Gastroesophageal sphincter (tissue), 4 donors: Measurements from ENCODE around the gene KLF3. TPM values are rescaled to one million over a fixed set of nuclear protein-coding genes. Genes with fewer than 3 reads are reported as not detected.
A peak's percentile ranks its signal among the peaks of the same experiment; 100 is the strongest.

Source experiments
- ATAC-seq: fragments of 150-250 bp; one replicate; pipeline ENCODE4 v1.9.1; 2016; ENCODE audit warnings: mild to moderate bottlenecking, moderate library complexity
- H3K27ac ChIP-seq, 4 donors: fragments of 200-600 bp; sonication (generic) in 3 of 4; 1 replicate in 3 of 4; 2 replicates in 1 of 4; pipeline ENCODE4 v1.5.1; 2016 to 2019
- H3K27me3 ChIP-seq: fragments of 200-600 bp; sonication (generic); one replicate; pipeline ENCODE4 v1.5.1; 2019
- H3K36me3 ChIP-seq, 2 donors: fragments of 200-600 bp; sonication (generic); one replicate each; pipeline ENCODE4 v1.5.1; 2019; ENCODE audit warnings: control low read depth in 1 of 2
- H3K4me1 ChIP-seq, 3 donors: fragments of 200-600 bp; sonication (generic); 1 replicate in 2 of 3; 2 replicates in 1 of 3; pipeline ENCODE4 v1.5.1; 2016 to 2019; ENCODE audit warnings: control low read depth in 2 of 3
- H3K4me3 ChIP-seq, 2 donors: fragments of 200-600 bp; sonication (generic); one replicate each; pipeline ENCODE4 v1.5.1; 2019; ENCODE audit warnings: mild to moderate bottlenecking in 1 of 2, moderate library complexity in 1 of 2
- H3K9me3 ChIP-seq, 3 donors: fragments of 200-600 bp; sonication (generic); one replicate each; pipeline ENCODE4 v1.5.1; 2017 to 2019; ENCODE audit warnings: control low read depth in 2 of 3
- EP300 ChIP-seq: sonication (generic); formaldehyde crosslinking; IDR thresholded peaks from one replicate; pipeline ENCODE4 v1.6.1; 2017; ENCODE audit warnings: antibody characterized with exemption, mild to moderate bottlenecking
- POLR2A ChIP-seq, 2 donors: fragments of 450-650 bp; IDR thresholded peaks; one replicate each; pipeline ENCODE4 v1.6.1; 2017; ENCODE audit warnings: antibody characterized with exemption in 2 of 2, mild to moderate bottlenecking in 2 of 2, moderate library complexity in 1 of 2
- POLR2AphosphoS5 ChIP-seq: sonication (generic); formaldehyde crosslinking; IDR thresholded peaks from one replicate; pipeline ENCODE4 v1.6.1; 2017; ENCODE audit warnings: antibody characterized with exemption
- WGBS, 2 donors: methylation state at CpG; one replicate each; pipeline ENCODE4 v1.1.5; 2018; ENCODE audit warnings: low coverage in 1 of 2; 5-methylcytosine and 5-hydroxymethylcytosine counted together
- total RNA-seq, 4 donors: library from RNA; depleted of rRNA; stranded (reverse); fragments of >200 nt; gene quantifications; one replicate each; pipeline ENCODE4 v1.1.0, GENCODE V29; 2016
- TF ChIP-seq, protein P1 (sequence below), 4 experiments: fragments of 200-600 bp in 2 of 4; fragments of 450-650 bp in 2 of 4; sonication (generic) in 1 of 4; IDR thresholded peaks; one replicate each; pipeline ENCODE4 v1.5.1; 2017 to 2019; ENCODE audit warnings: antibody characterized with exemption in 4 of 4, mild to moderate bottlenecking in 2 of 4, moderate library complexity in 2 of 4

KLF3 gene
- total RNA-seq, 4 donors from 2014 or later: 40.0 to 55.5 (median 43.5) TPM

DNA sequence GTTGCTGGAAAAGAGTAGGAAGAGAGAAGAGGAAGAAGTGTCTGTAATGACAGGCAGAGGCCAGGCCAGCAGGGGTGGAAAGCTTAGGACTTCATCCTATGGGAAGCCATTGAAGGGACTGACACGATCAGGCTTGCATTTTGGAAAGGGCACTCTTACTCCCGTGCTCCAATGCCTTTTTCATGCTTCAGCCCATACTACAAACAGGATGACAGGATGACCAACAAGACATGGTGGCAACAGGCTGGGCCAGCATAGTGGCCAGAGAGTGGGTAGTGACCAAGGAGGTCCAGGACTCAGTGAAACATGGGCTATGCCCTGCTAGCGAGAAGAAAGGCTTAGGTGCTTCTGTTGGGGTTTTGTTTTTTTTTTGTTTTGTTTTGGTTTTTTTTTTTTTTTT is 2.6 kb upstream of the KLF3 start:
- no peak for ATAC-seq
- H3K4me1 ChIP-seq: peaks cover 0 to 32% (median 0%) of the 10 kb centered on the region in 3 donors
- no peaks in the 10 kb centered on the region for H3K36me3 ChIP-seq
- no peaks in the 10 kb centered on the region for H3K9me3 ChIP-seq
- TF ChIP-seq, protein P1, sequence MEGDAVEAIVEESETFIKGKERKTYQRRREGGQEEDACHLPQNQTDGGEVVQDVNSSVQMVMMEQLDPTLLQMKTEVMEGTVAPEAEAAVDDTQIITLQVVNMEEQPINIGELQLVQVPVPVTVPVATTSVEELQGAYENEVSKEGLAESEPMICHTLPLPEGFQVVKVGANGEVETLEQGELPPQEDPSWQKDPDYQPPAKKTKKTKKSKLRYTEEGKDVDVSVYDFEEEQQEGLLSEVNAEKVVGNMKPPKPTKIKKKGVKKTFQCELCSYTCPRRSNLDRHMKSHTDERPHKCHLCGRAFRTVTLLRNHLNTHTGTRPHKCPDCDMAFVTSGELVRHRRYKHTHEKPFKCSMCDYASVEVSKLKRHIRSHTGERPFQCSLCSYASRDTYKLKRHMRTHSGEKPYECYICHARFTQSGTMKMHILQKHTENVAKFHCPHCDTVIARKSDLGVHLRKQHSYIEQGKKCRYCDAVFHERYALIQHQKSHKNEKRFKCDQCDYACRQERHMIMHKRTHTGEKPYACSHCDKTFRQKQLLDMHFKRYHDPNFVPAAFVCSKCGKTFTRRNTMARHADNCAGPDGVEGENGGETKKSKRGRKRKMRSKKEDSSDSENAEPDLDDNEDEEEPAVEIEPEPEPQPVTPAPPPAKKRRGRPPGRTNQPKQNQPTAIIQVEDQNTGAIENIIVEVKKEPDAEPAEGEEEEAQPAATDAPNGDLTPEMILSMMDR (IDR thresholded peaks at IDR 0.05): no peak
- TF ChIP-seq POLR2AphosphoS5: no peak
- no peak for TF ChIP-seq EP300
- TF ChIP-seq POLR2A (IDR thresholded peaks at IDR 0.05): no peak
- no peaks in the 10 kb centered on the region for H3K27me3 ChIP-seq
- H3K4me3 ChIP-seq: no peak overlapping the region
- H3K27ac ChIP-seq: peak overlapping the region in 3 of 4 donors; percentile 15 to 100 (median 99)
- WGBS, 2 donors: 86 to 100% methylated on average over 3 of the region's 3 CpGs

DNA sequence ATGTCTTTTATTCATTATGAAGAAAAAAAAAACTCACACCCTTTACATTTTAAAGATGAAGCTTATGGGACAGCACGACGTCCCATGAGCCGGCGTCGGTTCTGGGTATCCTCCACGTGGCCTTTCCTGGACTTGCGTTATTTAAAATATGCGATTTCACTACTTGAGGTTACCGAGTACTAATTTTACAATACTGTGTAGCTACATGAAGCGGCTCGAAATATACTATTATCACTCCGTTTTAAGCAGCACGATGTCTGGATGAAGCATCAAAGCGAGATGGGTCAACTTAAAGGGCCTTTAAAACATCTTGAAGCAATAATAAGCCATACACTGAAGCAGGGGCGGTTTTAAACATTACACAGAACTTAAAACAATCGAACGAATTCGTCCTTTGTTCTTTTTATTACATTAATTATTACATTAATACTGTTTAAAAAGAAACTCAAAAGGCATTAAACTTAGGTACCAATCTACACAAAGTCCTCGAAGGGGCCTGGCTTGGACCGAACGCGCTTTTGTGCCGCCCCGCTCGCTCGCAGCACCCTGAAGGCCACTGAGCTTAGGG is 1.4 kb upstream of the KLF3 start:
- no peaks in the 10 kb centered on the region for H3K27me3 ChIP-seq
- H3K27ac ChIP-seq: peak overlapping the region; percentile 98 to 100 (median 99)
- no peak for TF ChIP-seq POLR2A (IDR thresholded peaks at IDR 0.05)
- TF ChIP-seq EP300: no peak
- TF ChIP-seq, protein P1 (IDR thresholded peaks at IDR 0.05): no peak
- no peak for TF ChIP-seq POLR2AphosphoS5
- peaks cover 0 to 42% (median 2%) of the 10 kb centered on the region in 3 donors for H3K4me1 ChIP-seq
- WGBS, 2 donors: 19 to 23% methylated on average over 20 to 25 of the region's 26 CpGs
- H3K4me3 ChIP-seq: peak overlapping the region; percentile 72 to 100
- H3K36me3 ChIP-seq: no peaks in the 10 kb centered on the region
- no peak for ATAC-seq
- no peaks in the 10 kb centered on the region for H3K9me3 ChIP-seq

DNA sequence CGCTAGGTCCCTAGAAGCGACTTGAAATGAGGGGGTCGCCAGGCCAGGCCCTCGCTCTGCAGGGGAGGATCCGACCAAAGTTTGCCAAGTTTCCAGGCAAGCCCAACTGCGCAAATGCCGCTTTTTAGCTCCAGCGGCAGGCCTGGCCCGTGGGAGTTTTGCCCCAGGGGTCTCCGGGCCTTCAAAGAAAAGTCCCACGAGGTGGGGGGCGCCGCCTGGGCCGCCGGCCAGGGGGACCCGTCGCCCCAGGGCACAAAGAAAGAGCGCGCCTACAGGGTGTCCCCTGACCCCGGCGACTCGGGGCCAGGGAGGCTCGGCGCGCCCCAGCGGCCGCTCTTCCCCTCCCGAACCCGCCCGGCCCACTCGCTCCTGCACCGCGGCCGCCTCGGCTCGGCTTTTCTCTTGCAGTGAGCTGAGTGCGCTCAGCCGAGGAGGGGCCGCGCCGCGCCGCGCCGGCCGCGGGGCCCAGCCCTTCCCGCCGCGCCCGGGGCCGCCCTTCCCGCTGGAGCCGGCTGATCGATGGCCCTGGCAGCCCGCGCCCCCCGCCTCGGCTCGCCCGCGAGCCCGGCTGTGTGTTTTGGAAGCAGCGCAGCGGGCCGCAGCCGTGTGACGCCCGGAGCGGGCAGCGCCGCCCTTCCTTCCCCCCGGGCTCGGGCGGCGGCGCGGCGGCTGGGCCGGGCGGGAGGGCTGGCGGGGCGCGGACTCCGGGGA is 754 bp upstream of the KLF3 start:
- TF ChIP-seq POLR2A (IDR thresholded peaks at IDR 0.05) (peak; percentile 82 to 94), EP300 (no peak), POLR2AphosphoS5 (peak; percentile 64)
- TF ChIP-seq, protein P1 (IDR thresholded peaks at IDR 0.05): peak in 1 of 4 experiments; percentile 23
- Histone ChIP-seq H3K27ac (peak overlapping the region; percentile 98 to 100 (median 99)), H3K36me3 (no peaks in the 10 kb centered on the region), H3K27me3 (no peaks in the 10 kb centered on the region), H3K4me3 (peak overlapping the region; percentile 72 to 100), H3K4me1 (peaks cover 0 to 49% (median 4%) of the 10 kb centered on the region in 3 donors), H3K9me3 (no peaks in the 10 kb centered on the region)
- ATAC-seq: peak; percentile 43
- no CpG with 5 or more reads among the region's 85 CpGs for WGBS, 2 donors

DNA sequence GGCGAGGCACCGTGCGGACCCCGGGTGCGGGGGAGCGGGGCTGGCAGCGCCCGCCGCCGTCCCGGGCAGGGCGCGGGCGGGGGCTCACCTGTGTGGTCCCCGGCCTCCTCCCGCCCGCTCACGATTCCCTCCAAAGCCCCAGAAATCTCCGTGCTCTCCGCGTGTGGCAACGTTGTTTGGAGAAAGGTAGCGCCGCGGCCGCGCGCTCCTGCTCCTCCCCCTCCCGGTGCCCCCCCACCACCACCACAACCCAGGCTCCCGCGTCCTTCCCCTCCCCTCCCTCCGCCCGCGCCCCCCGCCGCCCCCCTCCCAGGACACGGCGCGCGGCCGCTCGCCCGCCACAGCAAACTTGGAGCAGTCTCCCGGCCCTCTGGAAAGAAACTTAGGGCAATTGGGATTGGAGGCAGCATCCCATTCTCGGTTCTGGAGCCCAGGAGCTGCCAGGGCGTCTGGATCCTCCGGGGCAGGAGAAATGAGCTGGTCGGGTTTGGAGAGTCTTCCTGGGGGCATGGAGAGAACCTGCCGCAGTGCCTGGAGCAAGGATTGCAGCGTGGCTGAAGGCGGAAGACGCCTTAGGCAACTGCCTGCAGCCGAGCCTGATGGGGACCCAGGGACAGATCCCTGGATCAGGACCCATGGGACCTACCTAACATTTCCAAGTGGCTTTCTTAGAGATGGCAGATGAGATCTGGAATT is 855 bp downstream of the KLF3 start:
- peak; percentile 32 for TF ChIP-seq POLR2AphosphoS5
- TF ChIP-seq POLR2A (IDR thresholded peaks at IDR 0.05): peak in 1 of 2 donors; percentile 25
- no peak for TF ChIP-seq EP300
- TF ChIP-seq, protein P1 (IDR thresholded peaks at IDR 0.05): no peak
- Histone ChIP-seq H3K27me3 (no peaks in the 10 kb centered on the region), H3K9me3 (no peaks in the 10 kb centered on the region), H3K4me3 (peak overlapping the region; percentile 87 to 100), H3K36me3 (no peaks in the 10 kb centered on the region), H3K4me1 (peaks cover 0 to 58% (median 15%) of the 10 kb centered on the region in 3 donors), H3K27ac (peak overlapping the region; percentile 97 to 100 (median 99))
- WGBS, 2 donors: 0% methylated on average over 4 of the region's 53 CpGs; no CpG with 5 or more reads in 1 of the 2 donors
- no peak for ATAC-seq
